Anterior cingulate cortex (tissue), 58 donors: Measurements from ENCODE around the gene SERTAD3.
"Not testable (repeated sequence)": the region's sequence is repeated elsewhere in the genome, so short reads cannot be mapped to it uniquely, and the experiment has no call there.

Source experiments
- DNase-seq, 58 donors: peaks; one replicate each; lab custom pipeline; 2025; lab: John Stamatoyannopoulos, UW

Gene SERTAD3, protein sequence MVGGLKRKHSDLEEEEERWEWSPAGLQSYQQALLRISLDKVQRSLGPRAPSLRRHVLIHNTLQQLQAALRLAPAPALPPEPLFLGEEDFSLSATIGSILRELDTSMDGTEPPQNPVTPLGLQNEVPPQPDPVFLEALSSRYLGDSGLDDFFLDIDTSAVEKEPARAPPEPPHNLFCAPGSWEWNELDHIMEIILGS

DNA sequence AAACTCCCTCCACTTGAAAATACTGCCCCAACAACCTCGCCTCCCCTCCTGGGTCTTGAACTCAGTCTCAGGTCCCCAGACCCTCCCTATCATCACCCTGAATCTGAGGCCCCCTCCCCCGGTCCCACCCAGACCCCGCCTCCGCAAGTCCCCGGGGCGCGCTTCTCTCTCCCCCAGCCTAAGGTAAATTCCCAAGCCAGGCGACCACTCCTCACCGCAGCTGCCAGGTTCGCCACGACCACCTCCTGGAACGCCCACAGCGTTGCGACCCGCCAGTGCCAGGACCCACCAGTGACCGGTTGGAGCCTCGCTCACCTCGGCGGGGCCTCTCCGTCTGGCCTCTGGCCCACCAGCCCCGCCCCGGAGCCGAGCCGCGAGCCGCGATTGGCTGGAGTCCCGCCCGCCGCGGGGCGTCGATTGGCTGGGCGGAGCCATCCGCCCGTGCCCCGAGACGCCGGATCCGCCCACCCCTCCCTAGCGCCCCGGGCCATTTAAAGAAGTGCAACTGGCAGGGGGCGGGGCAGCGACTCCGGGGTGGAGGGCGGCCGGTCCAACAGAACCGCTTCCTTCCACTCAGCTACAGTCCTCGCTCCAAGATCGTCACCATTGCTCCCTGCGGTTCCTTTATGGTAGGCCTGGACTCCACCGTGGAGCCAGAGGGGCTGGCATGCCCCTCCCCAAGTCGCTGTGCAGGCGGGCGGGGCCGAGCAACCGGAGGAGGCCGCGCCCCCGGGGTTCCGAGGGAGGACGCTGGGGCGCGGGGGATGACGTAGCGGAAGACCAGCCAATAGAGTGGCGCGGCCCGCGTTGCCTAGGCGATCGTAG, at the start of gene SERTAD3:
Gene SERTAD3, minus strand, starts transcription at position 336 of the 825 bp plus-strand sequence. CDS start 2,255 bp downstream, outside the sequence.
- peak; percentile 68 to 100 (median 96) for DNase-seq

DNA sequence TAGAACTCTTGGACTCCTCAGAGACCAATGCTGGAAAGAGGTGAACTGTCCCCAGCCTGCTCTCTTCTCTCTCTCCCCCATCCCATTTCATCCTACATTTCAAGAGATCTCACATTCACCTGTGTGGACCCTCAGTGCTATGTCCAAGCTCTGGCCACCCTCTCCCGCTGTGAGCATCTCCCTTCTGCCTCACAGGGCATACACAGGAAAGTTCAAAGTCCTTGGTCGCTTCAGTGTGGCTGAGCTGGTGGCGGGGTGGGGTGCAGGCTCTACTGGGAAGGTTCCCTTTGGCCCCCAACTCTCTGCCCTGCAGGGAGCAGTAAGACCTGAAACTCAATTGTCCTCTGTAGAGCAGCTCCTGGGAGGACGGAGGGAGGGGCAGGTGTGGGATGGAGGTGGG, 49.6 kb upstream of the SERTAD3 start:
- DNase-seq, result no peak

DNA sequence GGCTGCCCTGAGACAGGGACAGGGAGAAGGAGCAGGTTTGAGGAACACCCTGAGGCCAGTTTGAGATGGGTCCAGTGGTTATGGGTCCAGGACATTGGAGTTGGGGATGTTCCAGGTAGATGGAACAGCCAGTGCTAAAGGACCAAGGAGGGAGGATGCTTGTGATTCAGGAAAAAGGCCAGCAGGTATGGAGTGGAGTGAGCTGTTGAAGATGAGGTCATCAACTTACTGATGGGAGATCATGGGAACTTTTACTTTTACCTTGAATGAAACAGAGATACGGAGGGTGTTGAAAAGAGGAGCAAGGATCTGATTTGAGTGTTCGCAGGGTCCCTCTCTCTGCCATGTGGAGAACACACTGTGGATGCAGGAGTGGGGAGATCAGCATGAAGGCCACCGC, 48.1 kb upstream of the SERTAD3 start:
- no peak for DNase-seq

DNA sequence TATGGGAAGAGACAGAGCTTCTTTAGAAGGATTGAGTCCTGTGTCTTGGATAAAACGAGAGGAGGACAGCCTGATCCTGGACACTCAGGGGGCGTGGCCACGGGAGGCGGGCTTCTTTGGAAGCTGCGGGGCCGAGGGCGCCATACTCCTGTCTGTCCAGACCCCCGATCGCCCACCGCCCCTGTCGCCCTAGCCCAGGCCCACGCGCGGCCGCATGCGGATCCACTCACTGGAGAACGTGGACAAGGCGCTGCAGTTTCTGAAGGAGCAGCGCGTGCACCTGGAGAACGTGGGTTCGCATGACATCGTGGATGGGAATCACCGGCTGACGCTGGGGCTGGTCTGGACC, 45.7 kb upstream of the SERTAD3 start:
- no peak for DNase-seq

DNA sequence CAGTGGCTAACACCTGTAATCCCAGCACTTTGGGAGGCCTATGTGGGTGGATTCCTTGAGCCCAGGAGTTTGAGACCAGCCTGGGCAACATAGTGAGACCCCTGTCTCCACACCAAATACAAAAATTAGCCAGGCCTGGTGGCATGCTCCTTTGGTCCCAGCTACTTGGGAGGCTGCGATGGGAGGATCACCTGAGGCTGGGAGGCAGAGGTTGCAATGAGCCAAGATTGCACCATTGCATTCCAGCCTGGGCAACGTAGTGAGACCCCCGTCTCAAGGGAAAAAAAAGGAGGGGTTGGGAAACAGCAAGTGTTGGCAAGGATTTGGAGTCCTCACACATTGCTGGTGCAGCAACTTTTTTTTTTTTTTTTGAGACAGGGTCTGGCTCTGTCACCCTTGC, 41.9 kb upstream of the SERTAD3 start:
- no peak for DNase-seq

DNA sequence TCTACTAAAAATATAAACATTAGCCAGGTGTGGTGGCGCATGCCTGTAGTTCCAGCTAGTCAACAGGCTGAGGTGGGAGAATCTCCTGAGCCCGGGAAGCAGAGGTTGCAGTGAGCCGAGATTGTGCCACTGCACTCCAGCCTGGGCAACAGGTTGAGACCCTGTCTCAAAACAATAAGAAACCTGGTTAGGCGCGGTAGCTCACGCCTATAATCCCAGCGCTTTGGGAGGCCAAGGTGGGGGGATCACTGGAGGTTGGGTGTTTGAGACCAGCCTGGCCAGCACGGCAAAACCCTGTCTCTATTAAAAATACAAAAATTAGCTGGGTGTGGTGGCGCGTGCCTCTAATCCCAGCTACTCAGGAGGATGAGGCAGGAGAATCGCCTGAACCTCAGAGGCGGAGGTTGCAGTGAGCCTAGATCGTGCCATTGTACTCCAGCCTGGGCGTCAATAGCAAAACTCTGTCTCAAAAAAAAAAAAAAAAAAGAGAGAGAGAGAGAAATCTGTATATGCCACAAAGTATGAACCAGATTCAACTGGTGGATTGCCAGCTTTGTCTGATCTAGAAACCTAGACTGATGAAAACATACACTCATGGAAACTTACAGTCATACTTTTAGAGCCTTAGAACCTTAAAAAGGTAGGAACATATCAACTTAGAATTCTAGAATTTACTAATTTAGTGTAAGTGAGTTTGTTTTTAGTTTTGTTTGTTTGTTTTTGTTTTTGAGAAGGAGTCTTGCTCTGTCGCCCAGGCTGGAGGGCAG, 31.9 kb upstream of the SERTAD3 start:
- not testable (repeated sequence) for DNase-seq

DNA sequence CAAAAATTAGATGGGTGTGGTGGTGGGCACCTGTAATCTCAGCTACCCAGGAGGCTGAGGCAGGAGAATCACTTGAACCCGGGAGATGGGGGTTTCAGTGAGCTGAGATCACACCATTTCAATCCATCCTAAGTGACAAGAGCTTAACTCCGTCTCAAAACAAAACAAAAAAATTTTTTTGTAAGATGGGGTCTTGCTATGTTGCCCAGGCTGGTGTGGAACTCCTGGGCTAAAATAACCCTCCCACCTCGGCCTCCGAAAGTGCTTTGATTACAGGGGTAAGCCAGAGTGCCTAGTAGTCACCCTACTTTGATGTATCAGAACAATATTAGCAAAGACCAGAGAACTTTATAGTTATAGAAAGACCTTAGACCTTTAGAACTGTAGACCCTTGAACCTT, 30.6 kb upstream of the SERTAD3 start:
- no peak for DNase-seq

DNA sequence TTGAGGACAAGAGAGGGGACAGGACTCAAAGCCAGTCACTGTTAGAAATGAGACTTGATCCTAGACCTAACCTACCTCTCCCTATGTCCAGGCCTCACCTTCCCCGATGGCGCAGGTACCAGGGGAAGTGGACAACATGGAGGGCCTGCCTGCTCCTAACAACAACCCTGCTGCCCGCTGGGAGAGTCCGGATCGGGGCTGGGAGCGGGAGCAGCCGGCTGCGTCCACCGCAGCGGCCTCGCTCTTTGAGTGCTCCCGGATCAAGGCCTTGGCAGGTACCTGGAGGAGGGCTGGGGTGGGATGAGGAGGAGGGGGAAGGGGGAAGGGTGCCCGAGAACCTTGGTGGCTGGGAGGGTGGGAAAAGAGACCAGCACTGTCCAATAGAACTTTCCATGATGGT, 28.4 kb upstream of the SERTAD3 start:
- no peak for DNase-seq

DNA sequence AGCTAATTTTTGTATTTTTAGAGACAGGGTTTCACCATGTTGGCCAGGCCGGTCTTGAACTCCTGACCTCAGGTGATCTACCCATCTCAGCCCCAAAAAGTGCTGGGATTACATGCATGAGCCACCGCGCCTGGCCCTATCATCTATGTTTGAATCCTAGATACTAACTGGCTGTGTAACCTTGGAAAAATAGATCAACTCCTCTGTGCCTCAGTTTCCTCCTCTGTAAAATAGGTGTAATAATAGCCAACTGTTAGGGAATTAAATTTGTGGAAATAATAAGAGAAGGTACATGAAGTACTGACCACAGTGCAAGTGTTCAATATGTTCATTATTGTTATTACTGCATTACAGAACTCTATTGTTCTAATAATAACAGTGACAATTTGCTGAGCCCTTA, 27.0 kb upstream of the SERTAD3 start:
- DNase-seq, result no peak

DNA sequence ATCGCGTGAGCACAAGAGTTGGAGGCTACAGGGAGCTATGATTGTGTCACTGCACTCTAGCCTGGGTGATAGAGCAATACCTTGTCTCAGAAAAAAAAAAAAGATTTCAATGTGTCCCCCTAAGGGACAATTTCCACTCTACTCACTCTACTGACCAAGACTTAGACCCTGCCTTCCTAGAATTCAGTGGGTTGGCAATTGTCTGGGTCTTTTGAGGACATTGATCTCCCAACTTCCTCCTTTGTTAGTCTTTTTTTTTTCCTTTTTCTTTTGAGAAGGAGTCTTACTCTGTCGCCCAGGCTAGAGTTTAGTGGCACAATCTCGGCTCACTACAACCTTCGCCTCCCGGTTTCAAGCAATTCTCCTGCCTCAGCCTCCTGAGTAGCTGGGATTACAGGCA, 24.9 kb upstream of the SERTAD3 start:
- no peak for DNase-seq

DNA sequence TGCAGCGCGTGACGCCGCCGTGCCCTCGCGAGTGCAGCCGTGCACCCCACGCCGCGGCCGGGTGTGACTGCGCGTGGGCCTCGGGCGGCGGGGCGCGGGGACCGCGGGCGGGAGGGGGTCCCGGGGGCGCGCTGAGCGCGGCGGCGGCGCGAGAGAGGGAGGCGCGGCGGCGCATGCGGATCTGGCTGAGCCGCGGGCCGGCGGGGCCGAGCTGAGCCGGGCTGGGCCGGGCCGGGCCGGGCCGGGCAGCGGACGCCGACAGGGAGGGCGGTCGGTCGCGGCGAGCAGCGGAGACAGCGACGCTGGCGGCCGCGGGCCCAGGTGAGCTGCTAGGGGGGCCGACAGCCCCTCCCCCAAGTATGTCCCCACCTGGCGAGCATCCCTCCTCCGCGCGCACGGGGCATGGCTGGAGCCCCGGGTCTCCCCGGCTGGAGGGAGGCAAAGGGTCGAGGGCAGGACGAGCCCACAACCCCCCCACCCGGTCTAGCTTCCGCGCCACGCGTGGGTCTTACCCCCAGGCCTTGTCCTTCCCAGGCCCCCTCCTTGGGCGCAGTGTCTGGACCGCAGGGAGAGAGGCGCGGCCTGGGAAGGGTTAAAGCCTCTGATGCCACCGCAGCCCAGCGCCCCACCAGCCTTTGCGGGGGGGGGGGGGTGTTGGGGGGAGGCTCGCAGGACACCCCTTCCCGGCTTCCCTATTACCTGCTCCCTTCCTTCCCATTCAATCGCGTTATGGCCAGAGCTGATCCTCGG, 23.0 kb upstream of the SERTAD3 start, which contains the start of gene SPTBN4:
Gene SPTBN4, plus strand, starts transcription at position 17 of the 750 bp plus-strand sequence. CDS start 5,621 bp downstream, outside the sequence.
- DNase-seq, result peak in 12 of 58 donors; percentile 14 to 71 (median 32)

DNA sequence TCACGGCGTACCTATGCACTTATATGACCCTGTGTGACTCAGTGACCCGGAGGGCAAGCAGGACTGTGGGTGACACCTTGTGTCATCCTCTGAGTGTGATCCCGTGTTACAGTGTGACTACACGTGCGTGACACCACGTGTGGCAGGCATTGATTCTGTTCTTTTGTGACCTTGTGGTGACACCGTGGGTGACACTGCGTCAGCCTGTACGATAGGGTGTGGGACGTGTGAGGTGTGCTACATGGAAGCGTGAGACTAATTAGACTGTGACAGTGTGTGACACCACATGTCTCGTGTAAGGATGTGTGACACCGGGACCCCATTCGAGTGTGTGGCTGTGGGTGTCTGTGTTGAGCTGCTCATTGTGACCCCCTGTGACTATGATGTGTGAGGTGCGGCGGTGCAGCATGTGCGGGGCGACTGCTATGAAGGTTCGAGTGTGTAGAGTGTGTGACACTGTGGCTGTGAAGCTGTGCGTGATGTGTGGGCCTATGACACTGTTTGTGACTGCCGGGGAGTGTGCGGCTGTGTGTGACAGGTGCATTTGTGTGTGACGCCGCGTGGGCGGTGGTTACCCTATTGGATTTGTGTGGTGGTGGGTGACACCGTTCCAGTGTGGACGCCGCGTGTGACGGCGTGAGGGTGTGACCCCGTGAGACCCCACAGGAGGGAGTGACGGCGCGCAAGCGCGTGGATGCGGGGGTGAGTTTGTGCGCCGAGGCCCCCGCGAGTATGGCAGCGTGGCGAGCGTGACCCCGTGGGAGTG, 22.3 kb upstream of the SERTAD3 start:
- peak in 46 of 58 donors; percentile 18 to 77 (median 45) for DNase-seq

DNA sequence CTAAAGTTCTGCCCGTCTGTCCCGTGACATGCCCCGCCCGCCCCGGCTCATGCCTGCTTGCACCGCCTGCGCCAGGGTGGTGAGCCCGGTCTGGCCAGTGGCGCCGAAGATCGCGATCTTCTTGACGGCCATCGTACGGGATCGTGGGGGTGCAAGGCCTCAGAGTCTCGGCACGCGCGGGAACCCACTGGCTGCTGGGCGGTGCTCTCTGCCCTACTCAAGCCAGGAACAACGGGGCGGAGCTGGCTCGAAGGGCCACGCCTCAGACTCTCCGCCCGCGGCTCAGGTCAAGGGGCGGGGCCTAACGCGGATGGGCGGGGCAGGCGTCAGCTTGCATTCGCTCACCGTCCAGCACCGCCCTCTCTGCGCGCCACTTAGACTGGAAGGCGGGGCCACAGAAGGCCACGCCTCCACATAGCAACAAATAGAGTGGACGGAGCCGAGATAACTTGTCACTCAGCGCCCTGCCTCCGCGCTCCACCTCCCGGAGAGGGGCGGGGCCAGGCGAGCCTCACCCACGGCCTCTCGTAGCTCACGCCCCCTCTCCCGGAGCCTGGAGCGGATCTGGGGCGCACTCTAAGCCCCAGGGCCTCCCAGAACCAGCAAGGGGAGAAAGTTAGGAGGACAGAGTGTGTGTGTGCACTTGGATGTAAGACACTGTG, 21.6 kb upstream of the SERTAD3 start, which contains the start of gene BLVRB:
Gene BLVRB, minus strand, starts transcription at position 189 of the 662 bp plus-strand sequence. Its CDS starts 57 bp downstream, at position 132.
- DNase-seq, result peak; percentile 61 to 100 (median 98)

DNA sequence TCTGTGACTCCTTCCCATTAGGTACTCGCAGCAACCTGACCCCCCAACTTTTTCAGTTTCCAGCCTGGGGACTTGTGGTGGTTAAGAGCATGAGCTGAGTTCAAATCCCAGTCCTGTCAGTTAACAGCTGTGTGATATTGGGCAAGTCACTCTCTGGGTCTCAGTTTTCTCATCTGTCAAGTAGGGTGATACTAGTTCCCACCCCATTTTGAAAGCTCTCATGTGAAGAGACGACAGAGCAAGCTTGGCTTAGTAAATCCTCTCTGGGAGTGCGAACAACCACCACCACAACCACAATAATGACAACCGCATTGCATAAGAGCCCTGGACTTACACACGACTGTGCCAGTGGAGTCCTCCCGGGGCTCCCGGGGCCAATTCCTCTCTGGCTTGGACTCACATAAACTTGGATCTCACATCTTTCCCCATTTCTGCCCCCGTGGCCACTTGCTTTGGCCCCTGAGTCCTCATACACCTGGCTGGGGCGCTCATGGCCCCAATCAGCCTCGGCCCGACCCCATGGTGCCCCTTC, 21.0 kb upstream of the SERTAD3 start:
- peak in 7 of 58 donors; percentile 31 to 71 (median 50) for DNase-seq

DNA sequence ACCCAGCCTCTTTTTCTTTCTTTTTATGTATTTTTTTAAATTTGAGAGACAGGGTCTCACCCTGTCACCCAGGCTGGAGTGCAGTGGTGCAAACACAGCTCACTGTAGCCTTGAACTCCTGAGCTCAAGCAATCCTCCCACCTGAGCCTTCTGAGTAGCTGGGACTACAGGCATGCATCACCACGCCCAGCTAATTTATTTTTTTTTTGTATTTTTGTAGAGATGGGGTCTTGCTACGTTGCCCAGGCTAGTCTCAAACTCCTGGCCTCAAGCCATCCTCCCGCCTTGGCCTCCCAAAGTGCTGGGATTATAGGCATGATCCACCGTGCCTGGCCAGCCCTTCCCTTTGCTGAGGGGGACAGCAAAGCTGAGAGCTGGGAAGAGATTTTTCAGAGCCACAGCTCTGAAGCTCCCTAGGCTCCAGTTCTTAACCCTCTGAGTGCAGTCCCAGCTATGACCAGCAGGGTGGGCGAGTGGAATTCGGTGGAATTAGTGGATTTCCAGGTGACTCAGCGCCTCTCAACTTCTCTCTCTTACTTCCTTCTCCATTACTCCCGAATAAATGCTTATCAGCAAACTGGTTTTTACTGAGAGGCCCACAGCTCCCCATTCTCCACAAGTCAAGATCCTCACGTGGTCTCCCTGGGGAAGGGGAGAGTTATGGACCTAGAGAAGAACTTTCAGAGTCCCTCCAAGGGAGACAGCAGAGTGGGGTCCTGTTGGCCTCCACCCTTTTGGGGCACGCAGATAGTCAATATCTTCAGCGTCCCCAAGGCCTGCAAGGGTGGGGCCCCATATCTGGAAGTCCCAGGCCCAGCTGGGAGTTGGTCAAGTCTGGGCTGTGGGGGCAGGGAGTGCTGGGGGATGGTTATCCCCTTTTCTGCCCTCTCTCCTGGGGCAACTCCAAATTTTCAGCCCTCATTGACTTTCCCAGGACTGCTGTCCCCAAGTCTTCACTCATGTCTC, 20.2 kb upstream of the SERTAD3 start:
- DNase-seq, result peak in 55 of 58 donors; percentile 5 to 81 (median 46)

DNA sequence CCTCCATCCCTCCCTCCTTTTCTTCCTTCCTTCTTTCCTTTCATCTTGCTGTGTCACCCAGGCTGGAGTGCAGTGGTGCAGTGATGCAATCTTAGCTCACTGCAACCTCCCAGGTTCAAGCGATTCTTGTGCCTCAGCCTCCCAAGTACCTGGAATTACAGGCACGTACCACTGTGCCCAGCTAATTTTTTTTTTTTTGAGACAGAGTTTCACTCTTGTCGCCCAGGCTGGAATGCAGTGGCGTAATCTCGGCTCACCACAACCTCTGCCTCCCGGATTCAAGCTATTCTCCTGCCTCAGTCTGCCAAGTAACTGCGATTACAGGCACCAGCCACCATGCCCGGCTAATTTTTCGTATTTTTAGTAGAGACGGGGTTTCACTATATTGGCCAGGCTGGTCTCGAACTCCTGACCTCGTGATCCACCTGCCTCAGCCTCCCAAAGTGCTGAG, 19.5 kb upstream of the SERTAD3 start:
- not testable (repeated sequence) for DNase-seq

DNA sequence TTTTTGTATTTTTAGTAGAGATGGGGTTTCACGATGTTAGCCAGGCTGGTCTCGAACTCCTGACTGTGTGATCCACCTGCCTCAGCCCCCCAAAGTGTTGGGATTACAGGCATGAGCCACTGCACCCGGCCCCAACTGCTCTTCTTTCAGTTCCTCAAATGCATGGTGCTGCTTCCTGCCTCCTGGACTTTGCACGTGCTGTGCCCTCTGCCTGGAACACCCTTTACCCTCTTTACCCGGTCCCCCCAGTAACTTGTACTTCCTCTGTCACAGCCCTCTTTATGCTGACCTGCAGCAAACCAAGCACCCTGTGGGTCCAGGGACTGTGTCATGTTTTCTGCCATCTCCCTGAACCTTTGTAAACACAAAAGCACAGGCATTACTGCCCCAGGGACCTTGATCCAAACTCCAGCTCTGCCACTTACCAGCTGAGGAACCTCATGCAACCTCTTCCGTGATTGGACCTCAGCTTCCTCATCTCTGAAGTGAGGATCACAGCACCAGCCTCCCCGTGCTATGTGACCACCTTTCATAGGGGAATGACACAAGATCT, 17.6 kb upstream of the SERTAD3 start:
- peak in 4 of 58 donors; percentile 4 to 14 (median 6) for DNase-seq
